ENCODE measurements around the gene GALNT17.
"Not testable (repeated sequence)": the region's sequence is repeated elsewhere in the genome, so short reads cannot be mapped to it uniquely, and the experiment has no call there.

GALNT17 gene

DNA sequence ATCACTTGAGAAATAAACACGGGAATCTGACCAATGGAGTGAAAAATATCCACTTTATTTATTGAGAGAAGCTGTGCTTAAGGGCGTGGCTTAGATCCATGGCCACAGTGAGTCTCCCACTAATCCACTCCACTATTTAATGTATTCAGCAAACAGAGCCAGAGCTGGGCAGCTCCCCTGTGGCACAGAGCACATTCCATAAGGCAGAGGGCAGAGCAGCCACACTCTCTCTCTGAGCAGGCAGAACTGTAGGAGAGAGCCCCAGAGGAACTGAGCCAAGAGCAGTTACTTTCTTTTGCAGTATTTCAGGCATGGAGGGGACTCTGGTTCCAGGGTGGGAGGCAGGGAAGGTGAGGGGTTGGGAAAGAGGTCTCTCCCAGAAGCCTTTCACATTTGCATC is 106.0 kb downstream of the GALNT17 start:
- peak; percentile 18 for DNase-seq

DNA sequence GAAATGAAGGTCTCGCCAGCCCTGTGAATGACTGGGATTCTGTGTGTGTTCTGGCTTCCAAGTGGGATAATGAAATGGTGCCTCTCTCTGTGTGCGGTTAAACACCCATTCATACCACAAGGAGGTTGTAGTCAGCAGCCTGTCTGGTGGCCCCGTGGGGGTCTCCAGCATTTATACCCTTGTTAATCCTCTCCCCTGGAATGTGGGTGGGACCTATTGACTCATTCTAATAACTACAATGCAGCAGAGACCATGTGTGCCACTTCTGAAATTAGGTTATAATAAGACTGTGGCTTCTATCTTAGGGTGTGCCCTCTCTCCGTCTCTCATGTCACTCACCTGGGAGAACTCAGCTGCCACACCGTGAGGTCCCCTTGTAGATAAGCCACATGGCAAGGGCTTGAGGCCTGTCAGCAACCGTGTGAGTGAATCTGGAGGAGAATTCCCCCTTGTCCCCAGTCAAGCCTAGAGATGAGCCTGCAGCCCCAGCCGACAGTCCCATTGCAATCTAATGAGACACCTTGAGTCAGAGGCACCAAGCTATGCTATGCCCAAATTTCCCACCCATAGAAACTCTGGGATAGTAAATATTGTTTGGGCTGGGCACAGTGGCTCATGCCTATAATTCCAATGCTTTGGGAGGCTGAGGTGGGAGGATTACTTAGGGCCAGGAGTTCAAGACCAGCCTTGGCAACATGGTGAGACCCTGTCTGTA is 106.8 kb downstream of the GALNT17 start:
- DNase-seq, result no peak

DNA sequence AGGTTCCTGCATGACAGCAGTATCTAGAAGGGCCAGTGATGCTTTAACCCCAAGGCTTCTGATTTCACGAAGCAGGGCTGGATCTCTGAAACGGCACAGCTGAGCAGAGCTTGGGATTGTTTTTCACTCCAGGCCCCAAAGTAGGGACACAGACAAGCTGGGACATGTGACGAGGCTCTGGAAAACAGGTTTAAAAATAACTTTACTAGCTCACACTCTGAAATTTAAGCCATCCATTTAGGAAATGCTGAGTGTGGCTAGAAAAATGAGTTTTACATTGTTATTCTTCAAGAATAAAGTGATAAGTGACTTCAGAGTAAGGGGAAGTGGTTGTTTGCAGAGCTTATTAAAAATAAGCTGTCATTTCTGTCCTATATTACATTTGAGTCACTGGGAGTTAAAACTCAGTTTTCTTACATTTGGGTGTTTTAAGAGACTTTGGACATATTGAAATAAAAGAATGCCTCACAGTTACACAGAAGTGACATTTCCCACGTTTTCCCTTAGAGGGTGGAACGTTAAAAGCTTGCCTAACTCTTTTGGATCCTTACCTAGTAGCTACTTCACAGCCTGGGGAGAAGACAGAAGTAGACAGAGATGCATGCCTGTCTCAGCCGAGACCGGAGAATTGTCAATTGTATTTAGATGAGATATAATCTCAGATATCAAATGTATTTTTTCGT is 107.8 kb downstream of the GALNT17 start:
- no peak for DNase-seq

DNA sequence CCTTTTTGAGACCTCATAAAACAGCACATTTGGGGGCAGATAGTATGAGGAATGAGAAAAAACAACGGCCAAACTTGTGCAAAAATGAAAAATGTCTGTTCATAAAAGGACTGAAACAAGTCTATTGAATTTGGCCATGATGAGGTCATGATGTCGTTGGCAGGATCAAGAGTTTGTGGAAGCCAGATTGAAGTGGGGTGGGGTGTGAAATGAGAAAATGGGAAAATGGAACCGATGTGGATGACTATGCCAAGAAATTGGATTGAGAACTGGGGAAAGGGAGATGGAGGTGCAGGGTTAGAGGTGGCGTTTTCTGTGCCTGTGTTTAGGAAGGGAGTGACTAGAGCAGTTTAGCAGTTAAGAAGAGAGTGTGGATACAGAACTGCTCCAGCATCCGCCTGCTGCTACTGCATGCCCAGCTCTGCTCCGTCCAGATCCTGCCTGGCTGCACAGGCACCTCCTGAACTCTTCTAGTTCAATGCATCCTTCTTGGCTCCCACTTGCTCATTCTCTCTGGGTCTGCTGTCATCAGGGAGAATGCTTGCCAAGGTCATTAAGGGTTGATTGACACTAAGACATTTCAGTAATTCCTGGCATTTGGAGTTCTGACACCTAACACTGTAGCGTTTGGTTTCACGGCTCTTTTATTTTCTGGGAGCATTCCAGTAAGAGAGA is 111.9 kb downstream of the GALNT17 start:
- no peak for DNase-seq

DNA sequence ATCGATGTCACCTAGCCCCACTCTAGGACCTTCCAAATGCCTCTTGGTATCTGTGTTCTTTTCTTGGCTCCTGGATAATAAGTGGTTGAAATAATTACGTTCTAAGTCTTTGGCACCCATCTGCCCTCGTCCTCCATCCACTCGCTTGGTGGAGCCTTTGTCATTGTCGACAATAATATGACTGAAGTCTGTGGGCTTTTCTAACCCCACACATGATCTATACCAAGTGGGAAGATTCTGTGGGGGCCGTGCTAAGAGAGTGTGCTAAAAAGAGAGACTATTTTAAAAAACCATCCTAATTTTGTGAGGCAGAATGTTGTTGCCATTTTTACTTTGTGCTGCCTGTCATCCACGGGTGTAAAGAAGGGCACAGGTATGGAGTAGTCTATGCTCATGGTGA is 113.1 kb downstream of the GALNT17 start:
- DNase-seq, result no peak

DNA sequence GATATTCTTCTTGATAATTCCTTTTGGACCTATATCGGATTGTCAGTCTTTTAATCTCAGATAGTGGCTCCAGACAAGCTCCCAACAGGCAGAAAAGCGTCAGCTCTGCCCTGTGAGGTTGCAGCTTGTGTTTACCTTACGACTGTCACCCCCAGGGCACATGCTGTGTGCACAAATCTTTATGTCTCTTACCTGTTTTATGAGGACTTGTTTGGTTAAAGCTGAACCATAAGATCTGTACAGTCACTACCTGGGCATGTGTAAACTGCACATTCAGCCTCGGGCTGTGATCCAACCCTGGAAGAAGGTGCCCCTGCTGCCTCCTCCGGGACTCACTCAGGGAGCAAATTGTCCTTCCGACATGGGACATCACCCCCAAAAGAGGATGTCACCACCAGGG is 119.8 kb downstream of the GALNT17 start:
- DNase-seq, result no peak

DNA sequence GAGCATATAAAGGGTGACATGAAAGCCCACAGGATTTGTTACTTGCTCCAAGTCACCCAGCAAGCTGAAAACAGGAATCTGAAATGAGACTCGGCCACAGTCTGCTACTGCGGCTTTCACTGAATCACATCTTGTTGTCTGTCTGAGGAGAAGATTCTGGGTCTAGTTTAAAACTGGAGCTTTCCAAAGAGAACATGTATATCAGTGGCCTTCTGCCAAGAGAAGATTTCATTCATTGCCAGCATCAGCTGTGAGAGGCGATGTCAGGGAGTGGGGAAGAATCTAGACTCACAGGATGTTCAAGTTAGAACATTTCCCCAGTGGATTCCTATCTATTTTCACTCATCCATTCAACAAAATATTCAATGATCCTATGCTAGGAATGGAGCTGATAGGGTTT is 122.8 kb downstream of the GALNT17 start:
- DNase-seq, result no peak

DNA sequence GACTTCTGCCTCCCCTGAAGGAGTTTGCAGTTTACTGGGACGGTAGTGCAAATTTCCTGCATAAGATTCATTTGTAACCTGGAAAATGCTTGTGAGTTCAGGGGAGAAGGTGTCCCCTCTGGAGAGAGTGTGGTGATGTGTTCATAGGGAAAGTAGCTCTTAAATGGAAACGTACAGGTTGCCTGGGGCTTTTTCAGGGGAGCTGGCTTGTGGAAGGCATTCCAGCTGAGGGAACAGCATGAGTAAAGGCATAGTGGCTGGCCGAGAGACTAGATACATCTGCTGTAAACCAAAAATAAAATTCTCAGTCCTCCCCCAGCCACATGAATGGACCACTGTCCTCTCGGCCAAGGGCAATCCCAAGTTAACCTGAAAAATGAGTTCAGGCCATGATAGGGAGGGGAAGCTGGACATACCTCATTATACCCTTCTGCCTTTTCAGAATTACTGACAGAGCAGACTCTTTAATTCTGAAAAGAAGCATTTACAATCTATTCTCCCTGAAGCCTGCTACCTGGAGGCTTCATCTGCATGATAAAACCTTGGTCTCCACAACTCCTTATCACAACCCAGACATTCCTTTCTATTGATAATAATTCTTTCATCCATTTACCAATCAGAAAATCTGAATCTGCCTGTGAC is 123.7 kb downstream of the GALNT17 start:
- DNase-seq, result no peak

DNA sequence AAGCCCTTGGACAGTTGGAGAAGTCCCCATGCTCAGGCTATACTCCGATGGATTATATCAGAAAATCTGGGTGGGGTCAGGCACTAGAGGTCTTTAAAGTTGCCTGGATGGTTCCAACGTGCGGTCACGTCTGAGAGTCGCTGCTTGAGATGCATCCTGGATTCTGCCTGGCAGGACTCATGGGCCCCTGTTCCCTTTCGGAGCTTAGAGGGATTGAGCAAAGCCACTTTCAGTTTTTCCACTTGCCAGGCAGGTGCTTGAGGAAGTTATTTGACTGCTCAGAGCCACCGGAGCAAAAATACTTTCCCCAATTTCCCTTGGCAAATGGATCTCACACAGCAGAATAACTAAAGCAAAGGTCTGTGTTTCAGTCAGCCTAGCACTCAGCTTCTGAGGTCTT is 129.1 kb downstream of the GALNT17 start:
- DNase-seq, result no peak

DNA sequence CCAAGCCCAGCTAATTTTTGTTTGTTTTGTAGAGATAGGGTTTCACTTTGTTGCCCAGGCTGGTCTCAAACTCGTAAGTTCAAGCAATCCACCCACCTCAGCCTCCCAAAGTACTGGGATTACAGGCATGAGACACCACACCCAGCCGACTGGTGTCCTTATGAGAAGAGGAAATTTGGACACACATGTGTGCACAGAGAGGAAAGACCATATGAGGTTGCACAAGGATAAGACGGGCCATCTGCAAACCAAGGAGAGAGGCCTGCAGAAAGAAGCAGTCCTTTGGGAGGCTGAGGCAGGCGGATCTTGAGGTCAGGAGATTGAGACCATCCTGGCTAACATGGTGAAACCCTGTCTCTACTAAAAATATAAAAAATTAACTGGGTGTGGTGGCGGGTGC is 130.9 kb downstream of the GALNT17 start:
- not testable (repeated sequence) for DNase-seq

DNA sequence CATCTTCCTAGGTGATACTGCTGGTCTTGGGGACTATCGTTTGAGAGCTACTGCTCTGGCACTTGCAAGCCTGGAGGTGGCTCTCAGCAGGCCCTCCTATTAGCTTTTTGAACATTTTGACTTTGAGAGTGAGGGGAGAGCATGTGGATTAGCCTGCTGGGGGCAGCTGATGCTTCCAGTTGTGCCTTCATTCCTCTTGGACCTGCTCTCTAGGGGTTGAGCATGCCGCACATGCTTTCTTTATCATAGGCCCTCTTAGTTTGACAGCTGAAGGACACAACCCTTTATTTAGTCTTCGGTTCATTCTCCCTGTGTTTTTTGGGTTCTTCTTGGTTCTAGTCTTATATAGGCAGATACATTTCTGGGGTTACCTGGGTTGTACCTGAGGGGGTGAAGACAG is 132.1 kb downstream of the GALNT17 start:
- DNase-seq, result no peak

DNA sequence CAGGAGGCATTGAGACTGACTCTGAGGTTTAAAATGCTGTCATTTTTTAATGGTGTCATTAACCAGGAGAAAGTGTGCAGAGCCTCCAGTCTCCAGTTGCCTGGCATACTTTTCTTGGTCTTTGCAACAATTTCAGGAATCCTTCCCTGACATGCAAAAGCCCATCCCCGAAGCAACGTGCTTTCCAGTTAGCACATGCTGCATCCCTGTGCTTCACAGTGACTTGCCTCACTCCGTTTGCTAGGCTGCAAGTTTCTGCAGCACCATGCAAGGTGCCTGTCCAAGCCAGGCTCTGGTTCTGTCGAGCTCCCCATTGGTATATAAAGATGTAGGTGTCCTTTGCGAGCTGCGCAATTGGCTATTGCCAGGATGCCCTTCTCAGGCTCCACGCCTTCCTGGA is 135.0 kb downstream of the GALNT17 start:
- DNase-seq, result no peak

DNA sequence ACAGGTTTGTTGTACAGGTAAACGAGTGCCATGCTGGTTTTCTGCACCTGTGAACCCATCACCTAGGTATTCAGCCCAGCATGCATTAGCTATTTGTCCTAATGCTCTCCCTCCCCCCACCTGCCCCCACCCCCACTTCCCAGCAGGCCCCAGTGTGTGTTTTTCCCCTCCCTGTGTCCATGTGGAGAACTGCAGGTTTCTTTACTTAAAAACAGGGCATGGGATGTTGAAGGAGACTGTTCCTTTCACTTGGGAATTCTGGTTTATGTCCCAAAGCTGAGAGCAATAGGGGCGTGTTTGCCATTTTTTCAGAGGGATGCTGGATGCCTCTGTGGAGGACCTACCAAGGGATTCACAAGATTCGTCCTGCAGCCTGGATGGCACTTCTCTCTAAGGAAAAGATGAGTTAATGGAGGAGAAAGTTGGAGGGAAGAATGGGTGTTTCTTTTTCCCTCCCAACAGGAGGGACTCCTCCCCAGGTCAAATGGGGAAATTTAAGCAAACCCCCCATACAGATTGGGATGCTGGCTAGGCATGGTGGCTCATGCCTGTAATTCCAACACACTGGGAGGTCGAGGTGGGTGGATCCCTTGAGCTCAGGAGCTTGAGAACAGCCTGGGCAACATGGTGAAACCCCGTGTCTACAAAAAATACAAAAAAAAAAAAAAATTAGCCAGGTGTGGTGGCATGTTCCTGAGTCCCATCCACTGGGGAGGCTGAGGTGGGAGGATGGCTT is 136.0 kb downstream of the GALNT17 start:
- no peak for DNase-seq

DNA sequence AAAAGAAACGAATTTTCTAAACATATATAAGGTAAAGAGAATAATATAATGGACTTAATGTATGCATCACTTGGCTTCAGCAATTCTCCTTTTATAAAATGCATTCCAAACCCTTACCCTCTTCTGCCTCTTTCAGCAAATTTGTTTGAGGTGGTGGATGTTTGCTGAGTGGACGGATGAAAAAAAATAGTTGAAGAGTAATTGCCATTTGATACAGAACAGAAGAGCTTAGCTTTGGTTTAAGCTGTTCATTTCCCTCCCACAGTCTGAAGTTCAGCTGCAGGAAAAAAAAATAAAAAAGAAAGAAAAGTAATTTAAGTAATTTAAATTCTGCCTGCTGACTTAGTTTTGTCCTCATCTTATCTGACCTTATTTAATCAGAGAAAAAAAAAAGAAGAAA is 138.6 kb downstream of the GALNT17 start:
- DNase-seq, result no peak

DNA sequence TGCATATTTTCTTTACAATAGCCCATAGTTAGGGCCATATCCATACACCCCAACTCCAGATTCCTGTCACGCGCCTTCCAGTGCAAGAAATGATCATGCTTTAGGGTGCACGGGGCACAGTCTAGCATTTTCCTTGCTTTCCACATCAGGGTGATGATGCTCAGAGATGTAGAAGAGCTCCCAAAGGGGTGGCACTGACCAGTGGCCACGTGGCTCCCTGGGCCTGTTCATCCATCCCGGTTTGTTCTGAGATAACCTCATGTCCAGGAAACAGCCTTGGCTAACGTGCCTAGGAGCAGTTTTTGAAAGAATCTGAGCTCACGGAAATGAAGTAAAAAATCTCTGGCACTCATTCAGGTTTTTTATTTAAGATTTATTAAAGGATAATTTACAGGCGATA is 139.3 kb downstream of the GALNT17 start:
- DNase-seq, result no peak

DNA sequence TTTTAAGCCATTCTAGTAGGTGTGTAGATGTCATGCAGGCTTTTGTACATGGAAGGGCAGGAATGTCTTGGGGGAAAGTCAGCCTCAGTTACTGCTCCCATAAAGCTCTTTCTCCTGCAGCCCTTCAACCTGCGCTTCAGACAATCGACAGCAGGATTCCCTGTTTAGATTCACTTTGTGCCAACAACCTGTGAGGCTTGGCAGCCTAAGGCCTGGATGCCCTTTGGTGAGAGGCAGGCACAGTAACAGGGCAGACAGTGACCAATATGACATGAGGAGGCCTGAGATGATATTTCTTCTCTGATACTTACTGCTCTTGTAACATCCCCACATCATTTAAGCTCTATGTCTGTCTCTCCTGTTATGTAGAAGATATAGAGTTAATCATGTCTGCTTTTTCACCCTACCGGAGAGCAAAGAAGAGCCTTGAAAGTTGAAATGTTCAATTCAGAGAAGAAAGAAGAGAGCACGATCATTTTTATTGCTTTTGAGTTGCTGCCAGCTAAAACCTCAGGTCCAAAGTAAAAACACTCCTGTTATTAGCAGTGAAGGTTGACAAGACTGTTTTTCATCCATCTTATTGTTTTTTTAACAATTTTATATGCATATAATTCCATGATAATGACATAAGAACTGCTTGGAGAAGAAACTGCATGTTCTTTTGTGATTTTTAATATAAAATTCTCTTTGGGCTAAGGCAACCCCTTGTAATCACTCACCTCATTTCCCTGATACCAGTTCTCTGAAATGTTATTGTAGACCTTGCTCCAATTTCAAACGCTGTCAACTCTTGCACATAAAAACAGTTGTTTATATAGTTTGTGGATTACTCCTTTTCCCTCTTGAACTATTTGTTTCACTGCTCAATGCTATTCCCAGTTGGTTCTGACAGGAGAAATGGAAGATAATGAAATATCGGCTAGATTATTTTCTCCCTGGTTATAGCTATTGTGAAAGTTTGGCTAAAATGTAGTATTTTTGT is 140.9 kb downstream of the GALNT17 start:
- DNase-seq, result no peak

DNA sequence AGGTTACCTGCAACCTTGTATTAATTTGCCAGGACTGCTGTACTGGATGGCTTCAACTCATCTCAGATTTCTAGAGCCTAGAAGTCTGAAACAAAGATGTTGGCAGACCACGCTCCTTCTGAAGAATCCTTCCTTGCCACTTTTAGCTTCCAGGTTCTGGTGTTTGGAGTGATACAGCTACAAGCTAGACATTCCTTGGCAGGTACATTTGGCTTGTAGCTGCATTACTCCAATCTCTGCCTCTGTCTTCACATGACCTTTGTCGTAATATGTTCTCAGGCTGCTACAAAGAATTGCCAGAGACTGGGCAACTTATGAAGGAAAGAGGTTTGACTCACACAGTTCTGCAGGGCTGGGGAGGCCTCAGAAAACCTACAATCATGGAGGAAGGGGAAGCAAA is 146.3 kb downstream of the GALNT17 start:
- no peak for DNase-seq

DNA sequence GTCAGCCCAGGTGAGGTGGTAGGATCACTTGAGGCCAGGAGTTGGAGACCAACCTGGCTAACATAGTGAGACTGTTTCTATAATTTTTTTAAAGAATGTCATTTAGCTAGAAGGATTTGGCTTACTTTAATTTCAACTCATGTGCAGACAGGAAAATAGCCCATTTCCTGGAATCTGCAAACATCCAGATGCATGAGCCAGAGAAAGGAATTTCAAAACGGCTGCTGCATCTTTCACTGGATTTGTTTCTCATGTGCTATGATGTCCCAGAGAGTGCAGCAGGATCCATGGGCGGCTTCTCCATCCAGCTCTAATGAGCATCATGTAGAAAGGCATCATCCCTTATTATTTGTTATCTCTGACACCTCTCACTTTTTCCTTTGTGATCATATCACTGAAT is 149.3 kb downstream of the GALNT17 start:
- no peak for DNase-seq

DNA sequence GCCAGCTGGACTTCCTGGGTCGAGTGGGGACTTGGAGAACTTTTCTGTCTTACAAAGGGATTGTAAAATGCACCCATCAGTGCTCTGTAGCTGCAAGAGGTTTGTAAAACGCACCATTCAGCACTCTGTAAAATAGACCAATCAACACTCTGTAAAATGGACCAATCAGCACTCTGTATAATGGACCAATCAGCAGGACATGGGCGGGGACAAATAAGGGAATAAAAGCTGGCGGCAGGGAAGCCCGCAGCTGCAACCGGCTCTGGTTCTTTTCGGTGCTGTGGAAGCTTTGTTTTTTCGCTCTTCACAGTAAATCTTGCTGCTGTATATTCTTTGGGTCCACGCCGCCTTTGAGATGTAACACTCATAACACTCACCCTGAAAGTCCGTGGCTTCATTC is 151.9 kb downstream of the GALNT17 start:
- DNase-seq, result no peak

DNA sequence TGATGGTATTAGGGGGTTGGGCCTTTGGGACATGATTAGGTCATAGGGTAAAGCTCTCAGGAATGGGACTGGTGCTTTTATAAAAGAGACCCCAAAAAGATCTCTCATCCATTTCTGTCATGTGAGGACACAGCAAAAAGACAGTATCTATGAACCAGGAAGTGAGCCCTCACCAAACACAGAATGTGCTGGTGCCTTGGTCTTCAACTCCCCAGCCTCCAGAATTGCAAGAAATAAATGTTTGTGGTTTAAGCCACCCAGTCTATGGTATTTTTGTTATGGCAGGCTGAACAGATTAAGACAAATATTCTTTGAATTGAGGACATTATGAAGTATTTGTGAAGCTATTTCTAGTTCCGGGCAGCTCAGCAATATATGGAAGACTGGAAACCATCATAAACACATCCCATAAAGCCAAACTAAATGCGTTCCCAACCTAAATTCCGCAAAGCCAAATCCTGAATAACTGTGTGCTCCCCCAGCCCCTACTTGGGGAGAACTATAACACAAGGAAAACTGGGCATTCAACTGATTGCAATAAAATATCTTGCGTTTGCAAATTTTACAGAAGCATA is 153.7 kb downstream of the GALNT17 start:
- DNase-seq, result no peak

DNA sequence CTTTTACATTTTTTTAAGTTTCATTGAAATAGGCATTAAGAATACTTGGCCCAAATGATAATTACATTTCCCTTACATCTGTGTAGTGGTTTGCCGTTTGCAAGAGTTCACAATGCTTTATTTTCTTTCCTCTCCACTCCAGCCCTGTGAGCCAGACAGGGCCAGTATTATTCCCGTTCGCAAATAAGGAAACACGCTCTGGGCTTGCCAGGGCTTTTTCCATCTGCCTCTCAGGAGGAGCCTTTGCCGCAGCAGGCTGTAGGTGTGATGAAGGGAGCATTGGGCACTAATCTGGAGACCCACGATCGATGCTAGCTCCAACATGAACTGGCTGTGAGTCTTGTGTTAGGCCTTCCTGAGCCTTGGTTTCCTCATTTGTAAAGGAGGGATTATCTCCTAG is 154.4 kb downstream of the GALNT17 start:
- no peak for DNase-seq

Measured in NCI-H82 (cell line).